HG03457 (cell line): ENCODE results near the gene SEPTIN8.

Experiments used
- ATAC-seq: cut with Tn5 transposase; IDR thresholded peaks from one replicate; pipeline ENCODE4 v1.9.1; 2021; ENCODE audit warnings: moderate number of reproducible peaks; ENCODE audit not compliant: unreplicated experiment

Gene SEPTIN8

DNA sequence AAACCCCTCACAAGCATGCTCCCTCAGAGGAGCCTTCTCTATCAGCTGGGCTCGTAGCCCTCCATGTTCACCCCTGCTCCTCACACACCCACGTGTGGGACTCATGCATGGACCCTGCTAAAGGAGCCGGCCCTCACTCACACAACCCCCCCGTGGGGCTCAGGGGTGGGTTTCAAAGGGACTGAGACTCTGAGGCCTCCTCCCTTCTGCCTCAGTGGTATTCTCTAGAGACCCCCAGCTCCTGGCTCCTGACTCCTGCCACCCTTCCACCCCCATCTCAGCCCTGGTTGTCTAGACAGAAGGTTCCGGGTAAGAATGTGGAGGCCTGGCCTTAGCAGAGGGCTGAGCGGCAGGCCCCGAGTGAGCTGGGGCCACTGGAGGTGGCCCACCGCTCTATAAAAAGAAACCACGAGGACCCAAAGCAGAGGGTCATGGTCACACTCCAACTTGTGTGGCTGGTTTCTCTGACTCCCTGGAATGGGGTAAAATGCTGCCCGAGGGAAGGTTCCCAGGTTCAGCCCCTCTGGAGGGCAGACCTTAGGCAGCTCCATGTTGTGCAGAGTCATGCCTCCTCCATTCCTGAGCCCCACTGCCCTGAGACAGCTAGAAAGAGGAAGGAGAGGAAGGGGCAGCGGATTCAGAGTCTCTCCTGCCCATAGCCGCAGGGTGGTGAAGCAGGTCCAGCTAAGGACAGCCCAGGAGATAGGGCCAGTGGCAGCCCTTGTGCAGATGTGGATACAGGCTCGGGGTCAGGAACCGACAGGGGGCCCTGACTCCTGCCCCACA is 10.8 kb downstream of the SEPTIN8 start:
- no peak for ATAC-seq

DNA sequence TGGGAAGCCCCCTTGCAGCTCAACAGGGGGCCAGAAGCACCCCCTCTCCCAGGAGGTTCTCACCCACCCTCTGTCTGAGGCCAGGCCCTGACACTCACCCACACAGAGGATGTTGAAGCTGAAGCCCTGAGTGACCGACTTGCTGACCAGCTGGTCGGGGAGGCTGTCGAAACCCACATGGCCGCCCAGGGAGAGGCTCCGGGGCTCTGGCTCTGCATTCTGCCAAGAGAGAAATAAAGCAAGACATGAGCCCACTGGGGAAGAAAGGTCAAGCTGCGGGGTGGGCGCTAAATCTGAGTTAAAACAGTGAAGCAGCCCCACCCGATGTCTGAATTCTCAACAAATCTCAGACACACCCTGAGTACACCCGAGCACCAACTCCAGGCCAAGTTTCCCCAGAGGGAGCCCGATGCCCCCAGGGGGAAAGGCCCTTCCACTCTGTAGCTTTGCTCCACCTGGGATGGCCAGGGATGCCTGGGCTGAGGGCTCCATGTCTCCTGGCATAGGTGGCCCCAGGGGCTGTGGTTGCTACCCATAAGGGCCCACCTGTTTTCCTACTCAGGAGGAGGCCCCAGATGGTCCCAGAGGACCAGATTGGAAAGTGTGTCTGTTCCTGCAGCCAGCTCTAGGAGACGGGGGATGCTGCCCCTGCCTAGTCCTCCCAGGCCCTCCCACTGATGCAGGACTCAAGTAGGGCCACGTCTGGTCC is 11.6 kb downstream of the SEPTIN8 start:
- ATAC-seq = no peak

DNA sequence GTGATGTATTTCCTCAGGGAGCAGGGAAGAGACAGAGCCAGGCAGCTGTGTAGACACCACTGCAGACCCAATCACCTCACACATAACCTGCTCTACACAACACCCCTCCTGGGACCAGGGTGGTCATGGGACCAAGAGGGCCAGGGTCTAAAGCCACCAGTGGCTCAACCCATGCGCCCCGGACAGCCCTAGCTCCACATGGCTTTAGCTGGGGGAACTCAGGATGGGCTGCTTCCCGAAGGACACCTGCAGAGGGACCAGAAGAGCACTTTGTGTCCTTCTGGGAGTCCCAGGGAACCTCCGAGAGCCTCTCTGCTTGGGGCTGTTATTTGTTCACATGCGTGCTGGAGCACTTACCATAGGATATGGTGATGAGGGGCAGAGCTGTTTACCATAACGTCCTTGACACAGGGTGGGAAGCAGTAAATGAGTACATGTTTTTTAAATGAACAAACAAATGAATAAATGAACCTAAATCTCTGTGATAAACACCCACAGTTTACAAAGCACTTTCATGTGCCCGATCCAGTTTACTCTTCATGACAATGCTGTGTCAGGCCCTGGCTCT is 12.3 kb downstream of the SEPTIN8 start:
- no peak for ATAC-seq

GRCh38 chr5:132764051-132764450 is 13.0 kb downstream of the SEPTIN8 start:
- no peak for ATAC-seq

DNA sequence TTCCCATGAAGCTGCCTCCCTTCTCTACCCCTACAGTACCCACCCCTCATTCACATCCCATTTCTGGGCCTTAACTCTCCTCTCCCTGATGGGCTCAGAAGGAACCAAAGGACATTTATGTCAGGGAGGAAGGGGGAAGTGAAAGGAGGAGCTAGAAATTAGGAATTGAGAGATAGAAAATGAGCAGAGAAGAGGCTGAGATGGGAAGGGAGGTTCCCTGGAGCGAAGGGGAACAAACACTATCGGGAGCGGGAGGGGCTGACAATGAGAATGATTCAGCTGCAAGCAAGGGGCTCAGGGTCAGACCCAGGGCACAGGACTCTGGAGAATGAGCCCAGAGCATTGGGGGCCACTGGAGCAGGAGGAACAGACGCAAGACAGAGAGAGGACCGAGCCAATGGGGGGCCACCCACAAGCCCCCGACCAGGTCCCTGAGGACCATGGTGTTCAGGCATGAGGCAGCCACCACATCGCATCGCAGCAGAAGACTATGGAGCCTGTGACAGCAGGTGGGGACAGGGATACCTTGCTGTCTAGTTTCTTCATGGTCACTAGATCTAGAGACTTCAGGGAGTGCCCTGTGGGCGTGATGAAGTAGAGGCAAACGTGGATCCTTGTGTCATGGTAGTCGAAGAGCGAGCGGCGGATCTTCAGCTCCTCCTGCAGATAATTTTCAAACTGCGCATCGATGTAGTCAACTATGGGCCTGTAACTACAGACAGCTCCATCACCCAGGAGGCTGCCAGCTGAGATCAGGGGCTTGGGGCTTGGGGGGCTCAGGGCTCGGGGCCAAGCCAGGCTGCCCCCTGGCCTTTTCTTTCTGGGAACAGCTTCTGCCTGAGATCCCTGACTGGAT is 13.6 kb downstream of the SEPTIN8 start:
- no peak for ATAC-seq

DNA sequence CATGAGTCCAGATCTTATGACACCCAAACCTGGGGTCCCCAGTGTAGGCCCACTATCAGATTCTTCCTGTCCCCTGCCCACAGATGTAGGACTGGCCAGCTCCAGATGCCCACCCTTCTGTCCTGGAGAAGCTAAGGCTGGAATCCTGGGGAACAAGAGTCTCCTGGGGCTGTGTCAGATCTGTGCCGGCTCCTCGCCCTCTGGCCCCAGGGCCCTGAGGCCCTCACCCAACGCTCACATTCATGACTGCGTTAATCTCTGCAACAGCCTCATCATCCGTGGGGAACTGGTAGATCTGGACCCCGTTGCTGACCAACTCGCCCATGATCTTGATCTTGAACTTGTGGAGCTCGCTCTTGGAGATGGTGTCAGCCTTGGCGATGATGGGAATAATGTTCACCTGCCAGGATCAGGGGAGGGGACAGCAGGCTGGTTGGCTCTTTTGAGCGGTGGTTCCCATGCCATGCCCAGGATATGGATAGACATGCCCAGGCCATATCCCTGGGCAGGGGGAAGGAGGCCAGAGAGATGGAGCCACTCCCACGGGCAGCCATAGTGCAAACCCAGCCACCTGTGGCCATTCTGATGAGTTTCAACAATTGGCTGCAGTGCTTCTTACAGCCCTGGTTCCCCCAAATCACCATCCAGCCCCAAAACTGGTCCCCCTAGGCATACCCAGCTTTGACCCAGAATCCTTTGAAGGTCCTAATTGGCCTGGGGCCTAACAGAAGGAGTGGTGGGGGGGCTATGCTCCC is 14.6 kb downstream of the SEPTIN8 start:
- no peak for ATAC-seq

GRCh38 chr5:132761321-132762240 is 15.5 kb downstream of the SEPTIN8 start:
- no peak for ATAC-seq

GRCh38 chr5:132760601-132761317 is 16.3 kb downstream of the SEPTIN8 start:
- ATAC-seq = no peak

- no peak for ATAC-seq
Observed at GRCh38 chr5:132760049-132760420, 17.0 kb downstream of the SEPTIN8 start.

GRCh38 chr5:132759114-132760048 is 17.7 kb downstream of the SEPTIN8 start:
- no peak for ATAC-seq

DNA sequence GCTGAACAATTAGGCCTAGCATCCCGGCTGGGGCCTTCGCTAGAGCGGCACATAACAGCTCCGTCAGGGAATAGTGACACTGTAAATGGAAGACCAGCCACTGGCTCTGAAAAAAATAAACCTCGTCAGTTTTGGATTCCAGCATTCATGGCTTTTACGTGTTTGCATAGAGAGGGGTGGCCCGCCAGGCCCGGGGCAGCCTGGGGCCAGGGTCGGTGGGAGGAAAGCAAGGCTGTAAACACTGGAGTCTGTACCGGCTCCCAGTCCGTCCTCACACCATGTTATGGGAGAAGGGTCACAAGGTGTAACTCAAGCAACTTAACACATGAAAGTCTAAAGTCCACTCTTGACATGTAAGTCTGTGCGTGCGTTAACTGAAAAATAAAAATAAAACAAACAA is 18.6 kb downstream of the SEPTIN8 start:
- ATAC-seq = no peak

DNA sequence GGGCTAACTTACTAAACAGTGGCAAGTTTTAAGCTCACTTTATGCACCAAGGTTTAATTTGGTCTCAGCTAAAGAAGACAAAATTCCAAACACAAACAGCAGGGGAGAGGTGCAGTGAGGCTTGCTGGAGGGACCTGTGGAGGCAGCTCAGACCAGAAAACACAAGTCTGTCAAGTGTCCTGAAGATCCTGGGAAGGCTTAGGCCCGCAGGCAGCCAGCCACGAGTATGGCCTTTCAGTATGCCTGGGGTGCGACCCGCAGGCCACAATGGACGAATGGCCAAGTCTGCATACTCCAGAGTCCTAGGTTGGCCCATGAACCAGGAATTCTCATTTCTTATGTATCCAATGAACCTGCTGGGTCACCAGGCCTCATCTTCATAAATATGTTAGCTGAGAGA is 20.5 kb downstream of the SEPTIN8 start:
- ATAC-seq = no peak

DNA sequence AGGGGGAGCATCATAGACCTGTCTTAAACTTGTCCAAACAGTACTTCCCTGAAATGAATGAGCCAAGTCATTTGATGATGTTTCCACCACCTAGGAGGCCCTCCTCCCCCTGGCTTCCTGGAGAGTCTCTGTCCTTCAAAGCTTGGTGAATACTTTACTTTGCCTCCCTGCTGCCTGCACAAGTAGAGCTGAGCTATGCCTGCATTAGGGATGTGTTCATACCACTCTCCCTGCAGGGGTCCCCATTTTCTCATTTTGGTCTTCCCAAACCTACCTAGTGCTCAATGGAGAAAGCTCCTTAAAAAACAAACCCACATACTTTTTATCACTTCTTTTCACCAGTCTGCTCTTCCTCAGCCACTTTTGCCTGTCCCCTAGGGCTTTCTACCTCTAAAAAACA is 22.1 kb downstream of the SEPTIN8 start:
- no peak for ATAC-seq

GRCh38 chr5:132754111-132754510 is 22.9 kb downstream of the SEPTIN8 start:
- no peak for ATAC-seq

- ATAC-seq = no peak
Observed at GRCh38 chr5:132753135-132753987, 23.7 kb downstream of the SEPTIN8 start.

GRCh38 chr5:132752581-132753125 is 24.4 kb downstream of the SEPTIN8 start:
- no peak for ATAC-seq
